CD4-positive, alpha-beta T cell treated with Interleukin-2 at 100 ng/mL for 4 hours (primary cell): Measurements from ENCODE around the gene CUL9.
A peak's percentile ranks its signal among the peaks of the same experiment; 100 is the strongest.

Source experiments
- DNase-seq: peaks from one replicate; pipeline ENCODE4 v3.0.0-alpha.2; 2020; ENCODE audit warnings: low spot score

Gene CUL9

GRCh38 chr6:43173591-43174262 is 8.3 kb upstream of the CUL9 start:
- peak; percentile 19 for DNase-seq

- DNase-seq: peak; percentile 99
Observed at GRCh38 chr6:43174263-43175112, 7.5 kb upstream of the CUL9 start.

- DNase-seq: no peak
Observed at GRCh38 chr6:43175676-43176422, 6.1 kb upstream of the CUL9 start.

- DNase-seq: no peak
Observed at GRCh38 chr6:43176423-43176786, 5.6 kb upstream of the CUL9 start.

- no peak for DNase-seq
Observed at GRCh38 chr6:43178150-43178549, 3.8 kb upstream of the CUL9 start.

- DNase-seq: no peak
Observed at GRCh38 chr6:43178951-43179830, 2.8 kb upstream of the CUL9 start.

- no peak for DNase-seq
Observed at GRCh38 chr6:43180058-43180457, 1.9 kb upstream of the CUL9 start.

GRCh38 chr6:43180985-43181384 is 1.0 kb upstream of the CUL9 start:
- no peak for DNase-seq

- DNase-seq: no peak
Observed at GRCh38 chr6:43181621-43181941, 415 bp upstream of the CUL9 start.

GRCh38 chr6:43183441-43183840 is 1.4 kb downstream of the CUL9 start:
- DNase-seq: no peak

GRCh38 chr6:43184268-43184985 is 2.4 kb downstream of the CUL9 start:
- DNase-seq: no peak

GRCh38 chr6:43185391-43185985 is 3.5 kb downstream of the CUL9 start:
- DNase-seq: peak; percentile 41

GRCh38 chr6:43186019-43186418 is 4.0 kb downstream of the CUL9 start:
- no peak for DNase-seq

- no peak for DNase-seq
Observed at GRCh38 chr6:43186706-43187105, 4.7 kb downstream of the CUL9 start.

GRCh38 chr6:43187821-43188220 is 5.8 kb downstream of the CUL9 start:
- no peak for DNase-seq

- no peak for DNase-seq
Observed at GRCh38 chr6:43188426-43188825, 6.4 kb downstream of the CUL9 start.

- no peak for DNase-seq
Observed at GRCh38 chr6:43189776-43190304, 7.8 kb downstream of the CUL9 start.

- no peak for DNase-seq
Observed at GRCh38 chr6:43192911-43193310, 10.9 kb downstream of the CUL9 start.

GRCh38 chr6:43193929-43194328 is 11.9 kb downstream of the CUL9 start:
- no peak for DNase-seq

- DNase-seq: no peak
Observed at GRCh38 chr6:43196337-43196736, 14.3 kb downstream of the CUL9 start.

GRCh38 chr6:43199912-43200311 is 17.9 kb downstream of the CUL9 start:
- DNase-seq: no peak
